ENCODE results near the gene CLEC3B.

GRCh38 chr3:45029661-45030060 is 3.6 kb downstream of the CLEC3B start:
- TF ChIP-seq, protein P1, sequence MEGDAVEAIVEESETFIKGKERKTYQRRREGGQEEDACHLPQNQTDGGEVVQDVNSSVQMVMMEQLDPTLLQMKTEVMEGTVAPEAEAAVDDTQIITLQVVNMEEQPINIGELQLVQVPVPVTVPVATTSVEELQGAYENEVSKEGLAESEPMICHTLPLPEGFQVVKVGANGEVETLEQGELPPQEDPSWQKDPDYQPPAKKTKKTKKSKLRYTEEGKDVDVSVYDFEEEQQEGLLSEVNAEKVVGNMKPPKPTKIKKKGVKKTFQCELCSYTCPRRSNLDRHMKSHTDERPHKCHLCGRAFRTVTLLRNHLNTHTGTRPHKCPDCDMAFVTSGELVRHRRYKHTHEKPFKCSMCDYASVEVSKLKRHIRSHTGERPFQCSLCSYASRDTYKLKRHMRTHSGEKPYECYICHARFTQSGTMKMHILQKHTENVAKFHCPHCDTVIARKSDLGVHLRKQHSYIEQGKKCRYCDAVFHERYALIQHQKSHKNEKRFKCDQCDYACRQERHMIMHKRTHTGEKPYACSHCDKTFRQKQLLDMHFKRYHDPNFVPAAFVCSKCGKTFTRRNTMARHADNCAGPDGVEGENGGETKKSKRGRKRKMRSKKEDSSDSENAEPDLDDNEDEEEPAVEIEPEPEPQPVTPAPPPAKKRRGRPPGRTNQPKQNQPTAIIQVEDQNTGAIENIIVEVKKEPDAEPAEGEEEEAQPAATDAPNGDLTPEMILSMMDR (IDR thresholded peaks at IDR 0.05) = no peak
- TF ChIP-seq POLR2A (IDR thresholded peaks at IDR 0.05) = no peak

All from breast epithelium (tissue), 3 donors.